Loucy (cell line): ENCODE results near the gene ZNF292.

Experiments used
- H2AFZ ChIP-seq: fragments of 200-600 bp; sonication (generic); 2 replicates; pipeline ENCODE4 v1.6.0; 2016; ENCODE audit warnings: antibody characterized with exemption, mild to moderate bottlenecking, low read length, moderate library complexity
- H3F3A ChIP-seq: fragments of 200-600 bp; 2 replicates; pipeline ENCODE4 v1.6.0; 2016; ENCODE audit warnings: antibody characterized with exemption, low read depth, mild to moderate bottlenecking
- H3K27me3 ChIP-seq: fragments of 200-600 bp; sonication (generic); 2 replicates; pipeline ENCODE4 v1.6.1; 2014; ENCODE audit warnings: low read length, mild to moderate bottlenecking; ENCODE audit not compliant: insufficient read depth, poor library complexity, severe bottlenecking
- H3K36me3 ChIP-seq: fragments of 200-600 bp; sonication (generic); 2 replicates; pipeline ENCODE4 v1.6.1; 2016; ENCODE audit warnings: low read length; ENCODE audit not compliant: insufficient read depth
- H3K4me1 ChIP-seq: fragments of 200-600 bp; sonication (generic); 2 replicates; pipeline ENCODE4 v1.5.1; 2014; ENCODE audit warnings: low read length, mild to moderate bottlenecking; ENCODE audit not compliant: insufficient read depth, poor library complexity, severe bottlenecking
- H3K4me2 ChIP-seq: fragments of 200-600 bp; sonication (generic); 2 replicates; pipeline ENCODE4 v1.6.0; 2014; ENCODE audit warnings: antibody characterized with exemption, low read length, low read depth, mild to moderate bottlenecking; ENCODE audit not compliant: poor library complexity, severe bottlenecking
- H3K4me3 ChIP-seq: fragments of 200-600 bp; sonication (generic); 2 replicates; pipeline ENCODE4 v1.5.1; 2014; ENCODE audit warnings: low read length, mild to moderate bottlenecking, mixed read lengths; ENCODE audit not compliant: poor library complexity, severe bottlenecking
- H3K79me2 ChIP-seq: fragments of 200-600 bp; sonication (generic); 2 replicates; pipeline ENCODE4 v1.6.1; 2014; ENCODE audit warnings: low read length; ENCODE audit not compliant: insufficient read depth
- H3K9ac ChIP-seq: fragments of 200-600 bp; sonication (generic); 2 replicates; pipeline ENCODE4 v1.6.0; 2014; ENCODE audit warnings: mild to moderate bottlenecking, low read depth, low read length, moderate library complexity; ENCODE audit not compliant: poor library complexity, severe bottlenecking
- H3K9me2 ChIP-seq: fragments of 200-600 bp; sonication (generic); replicated peaks from 2 replicates; pipeline ENCODE4 v1.6.1; 2016; ENCODE audit warnings: low read depth, low read length, mixed read lengths
- H3K9me3 ChIP-seq: fragments of 200-600 bp; sonication (generic); 2 replicates; pipeline ENCODE4 v1.6.1; 2014; ENCODE audit warnings: mild to moderate bottlenecking, antibody characterized with exemption, low read length, low read depth; ENCODE audit not compliant: insufficient read depth
- H4K20me1 ChIP-seq: fragments of 200-600 bp; sonication (generic); 2 replicates; pipeline ENCODE4 v1.6.0; 2014; ENCODE audit warnings: antibody characterized with exemption, low read length, mild to moderate bottlenecking; ENCODE audit not compliant: insufficient read depth, poor library complexity, severe bottlenecking
- CTCF ChIP-seq: fragments of 200-600 bp; sonication (generic); conservative IDR thresholded peaks from 2 replicates; pipeline ENCODE4 v1.5.1; 2014; ENCODE audit warnings: mild to moderate bottlenecking, antibody characterized with exemption, low read length
- EZH2phosphoT487 ChIP-seq: fragments of 200-600 bp; IDR thresholded peaks from 2 replicates; pipeline ENCODE4 v1.6.1; 2018; ENCODE audit warnings: antibody characterized with exemption, mild to moderate bottlenecking, moderate library complexity, borderline replicate concordance

The ZNF292 gene

GRCh38 chr6:87154993-87155841, at the start of gene ZNF292:
Gene ZNF292 (plus strand): TSS chr6:87155565. CDS start chr6:87155592, 27 bp downstream.
- H3K4me2 ChIP-seq, result peak within 1 kb of the TSS; percentile 83
- no peaks in the 10 kb centered on the region for H3K9me3 ChIP-seq
- no peaks in the 10 kb centered on the region for H3K36me3 ChIP-seq
- H3K4me1 ChIP-seq, result peaks cover 35% of the 10 kb centered on the region
- H3K4me3 ChIP-seq, result peak within 1 kb of the TSS; percentile 84
- TF ChIP-seq CTCF (no peak), EZH2phosphoT487 (no peak)
- peaks cover 70% of the 10 kb centered on the region for H3K79me2 ChIP-seq
- H2AFZ ChIP-seq, result peak within 1 kb of the TSS; percentile 96
- peak within 1 kb of the TSS; percentile 84 for H3K9ac ChIP-seq
- peaks cover 45% of the 10 kb centered on the region for H4K20me1 ChIP-seq
- no peaks in the 10 kb centered on the region for H3F3A ChIP-seq
- H3K27me3 ChIP-seq, result no peaks in the 10 kb centered on the region
- H3K9me2 ChIP-seq, result no peaks in the 10 kb centered on the region

GRCh38 chr6:87105823-87106222, 49.5 kb upstream of the ZNF292 start:
- no peak overlapping the region for H2AFZ ChIP-seq
- H3K9me2 ChIP-seq, result no peaks in the 10 kb centered on the region
- no peaks in the 10 kb centered on the region for H4K20me1 ChIP-seq
- no peaks in the 10 kb centered on the region for H3K79me2 ChIP-seq
- no peaks in the 10 kb centered on the region for H3K36me3 ChIP-seq
- no peak overlapping the region for H3K4me2 ChIP-seq
- H3F3A ChIP-seq, result no peaks in the 10 kb centered on the region
- H3K4me3 ChIP-seq, result no peak overlapping the region
- no peak for TF ChIP-seq EZH2phosphoT487
- no peak for TF ChIP-seq CTCF
- no peak overlapping the region for H3K9ac ChIP-seq
- no peaks in the 10 kb centered on the region for H3K27me3 ChIP-seq
- no peaks in the 10 kb centered on the region for H3K9me3 ChIP-seq
- peaks cover 8% of the 10 kb centered on the region for H3K4me1 ChIP-seq

- H3K27me3 ChIP-seq, result no peaks in the 10 kb centered on the region
- TF ChIP-seq CTCF (no peak), EZH2phosphoT487 (no peak)
- no peak overlapping the region for H3K4me3 ChIP-seq
- no peaks in the 10 kb centered on the region for H4K20me1 ChIP-seq
- no peaks in the 10 kb centered on the region for H3K9me3 ChIP-seq
- H3K4me1 ChIP-seq, result no peaks in the 10 kb centered on the region
- no peak overlapping the region for H3K4me2 ChIP-seq
- H3K9me2 ChIP-seq, result no peaks in the 10 kb centered on the region
- H2AFZ ChIP-seq, result no peak overlapping the region
- H3K79me2 ChIP-seq, result no peaks in the 10 kb centered on the region
- no peaks in the 10 kb centered on the region for H3F3A ChIP-seq
- H3K36me3 ChIP-seq, result no peaks in the 10 kb centered on the region
- H3K9ac ChIP-seq, result no peak overlapping the region
Observed at GRCh38 chr6:87110636-87111035, 44.7 kb upstream of the ZNF292 start.
